ENCODE data around the gene GNAO1. TPM values are rescaled to one million over a fixed set of nuclear protein-coding genes. Genes with fewer than 3 reads are reported as not detected.

GNAO1 gene
- total RNA-seq, 1 donor from 2014 or later = not detected

GRCh38 chr16:56274369-56274768, 83.1 kb downstream of the GNAO1 start:
- Histone ChIP-seq H3K36me3 (ENCODE audit: control insufficient read depth, insufficient read depth, low read length) (no peaks in the 10 kb centered on the region), H3K27me3 (ENCODE audit: control insufficient read depth, insufficient read depth, low read length) (no peaks in the 10 kb centered on the region), H3K4me3 (ENCODE audit: low read depth, low read length) (no peak overlapping the region)
- FAIRE-seq (no peak), DNase-seq (ENCODE audit: low read depth) (no peak)
- no peak for TF ChIP-seq CTCF (IDR thresholded peaks at IDR 0.05; ENCODE audit: insufficient read depth, low read length, severe bottlenecking)

- no peak for DNase-seq (ENCODE audit: low read depth)
- no peak for FAIRE-seq
- no peaks in the 10 kb centered on the region for H3K27me3 ChIP-seq (ENCODE audit: control insufficient read depth, insufficient read depth, low read length)
- no peaks in the 10 kb centered on the region for H3K36me3 ChIP-seq (ENCODE audit: control insufficient read depth, insufficient read depth, low read length)
- no peak overlapping the region for H3K4me3 ChIP-seq (ENCODE audit: low read depth, low read length)
- no peak for TF ChIP-seq CTCF (IDR thresholded peaks at IDR 0.05; ENCODE audit: insufficient read depth, low read length, severe bottlenecking)
Observed at GRCh38 chr16:56275076-56275475, 83.8 kb downstream of the GNAO1 start.

- TF ChIP-seq CTCF (IDR thresholded peaks at IDR 0.05; ENCODE audit: insufficient read depth, low read length, severe bottlenecking) = no peak
- Histone ChIP-seq H3K36me3 (ENCODE audit: control insufficient read depth, insufficient read depth, low read length) (no peaks in the 10 kb centered on the region), H3K4me3 (ENCODE audit: low read depth, low read length) (no peak overlapping the region), H3K27me3 (ENCODE audit: control insufficient read depth, insufficient read depth, low read length) (no peaks in the 10 kb centered on the region)
- no peak for FAIRE-seq
- DNase-seq (ENCODE audit: low read depth) = no peak
Observed at GRCh38 chr16:56275801-56276200, 84.5 kb downstream of the GNAO1 start.

- no peak for DNase-seq (ENCODE audit: low read depth)
Observed at GRCh38 chr16:56277075-56277474, 85.8 kb downstream of the GNAO1 start.

GRCh38 chr16:56278196-56278855, 87.0 kb downstream of the GNAO1 start:
- H3K36me3 ChIP-seq (ENCODE audit: control insufficient read depth, insufficient read depth, low read length) = no peaks in the 10 kb centered on the region
- H3K4me3 ChIP-seq (ENCODE audit: low read depth, low read length) = no peak overlapping the region
- no peak for TF ChIP-seq CTCF (IDR thresholded peaks at IDR 0.05; ENCODE audit: insufficient read depth, low read length, severe bottlenecking)
- DNase-seq (ENCODE audit: low read depth) (no peak), FAIRE-seq (no peak)
- no peaks in the 10 kb centered on the region for H3K27me3 ChIP-seq (ENCODE audit: control insufficient read depth, insufficient read depth, low read length)

More at GRCh38 chr16:56277075-56277474, 85.8 kb downstream of the GNAO1 start:
- Histone ChIP-seq H3K36me3 (ENCODE audit: control insufficient read depth, insufficient read depth, low read length) (no peaks in the 10 kb centered on the region), H3K4me3 (ENCODE audit: low read depth, low read length) (no peak overlapping the region), H3K27me3 (ENCODE audit: control insufficient read depth, insufficient read depth, low read length) (no peaks in the 10 kb centered on the region)
- peak; percentile 21 for TF ChIP-seq CTCF (IDR thresholded peaks at IDR 0.05; ENCODE audit: insufficient read depth, low read length, severe bottlenecking)
- FAIRE-seq = no peak

GRCh38 chr16:56279132-56279531, 87.8 kb downstream of the GNAO1 start:
- DNase-seq (ENCODE audit: low read depth) (peak; percentile 4), FAIRE-seq (no peak)
- TF ChIP-seq CTCF (IDR thresholded peaks at IDR 0.05; ENCODE audit: insufficient read depth, low read length, severe bottlenecking) = no peak
- H3K4me3 ChIP-seq (ENCODE audit: low read depth, low read length) = no peak overlapping the region
- no peaks in the 10 kb centered on the region for H3K27me3 ChIP-seq (ENCODE audit: control insufficient read depth, insufficient read depth, low read length)
- H3K36me3 ChIP-seq (ENCODE audit: control insufficient read depth, insufficient read depth, low read length) = no peaks in the 10 kb centered on the region

Data from bronchial epithelial cell (primary cell).